ENCODE data around the gene DOCK11. TPM values are rescaled to one million over a fixed set of nuclear protein-coding genes. Genes with fewer than 3 reads are reported as not detected.

The DOCK11 gene
- total RNA-seq, 1 donor from 2014 or later = 20.6 TPM

DNA sequence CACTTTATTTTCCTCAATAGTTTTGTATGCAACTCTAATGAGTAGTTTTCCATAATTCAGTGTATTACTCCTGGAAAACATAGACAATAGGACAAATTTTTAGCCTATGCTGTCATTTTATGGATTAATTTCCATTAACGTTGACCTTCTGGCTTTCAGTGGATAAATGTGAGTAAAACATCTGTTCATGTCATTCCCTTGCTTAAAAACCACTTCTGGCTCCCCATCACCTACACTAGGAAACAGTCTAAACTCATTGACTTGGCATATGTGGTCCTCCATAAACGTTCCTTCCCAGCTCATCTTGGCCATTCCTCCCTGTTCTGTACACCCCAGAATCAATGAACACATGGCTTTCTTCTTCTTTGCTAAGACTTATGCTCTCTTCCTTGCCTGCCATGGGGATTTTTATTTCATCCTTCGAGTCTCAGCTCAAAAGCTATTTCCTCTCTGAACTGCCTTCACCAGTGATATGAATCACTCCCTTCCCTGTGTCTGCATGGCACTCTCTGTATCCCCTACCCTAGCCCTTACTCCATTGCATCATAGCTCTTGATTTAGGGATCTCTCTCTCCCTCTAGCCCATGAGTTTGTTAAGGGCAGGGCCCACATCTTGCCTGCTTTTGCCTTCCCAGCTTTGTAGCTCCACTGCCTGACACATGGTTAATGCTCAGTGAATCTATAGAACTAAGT lies 34.8 kb downstream of the DOCK11 start:
- no peak for DNase-seq

DNA sequence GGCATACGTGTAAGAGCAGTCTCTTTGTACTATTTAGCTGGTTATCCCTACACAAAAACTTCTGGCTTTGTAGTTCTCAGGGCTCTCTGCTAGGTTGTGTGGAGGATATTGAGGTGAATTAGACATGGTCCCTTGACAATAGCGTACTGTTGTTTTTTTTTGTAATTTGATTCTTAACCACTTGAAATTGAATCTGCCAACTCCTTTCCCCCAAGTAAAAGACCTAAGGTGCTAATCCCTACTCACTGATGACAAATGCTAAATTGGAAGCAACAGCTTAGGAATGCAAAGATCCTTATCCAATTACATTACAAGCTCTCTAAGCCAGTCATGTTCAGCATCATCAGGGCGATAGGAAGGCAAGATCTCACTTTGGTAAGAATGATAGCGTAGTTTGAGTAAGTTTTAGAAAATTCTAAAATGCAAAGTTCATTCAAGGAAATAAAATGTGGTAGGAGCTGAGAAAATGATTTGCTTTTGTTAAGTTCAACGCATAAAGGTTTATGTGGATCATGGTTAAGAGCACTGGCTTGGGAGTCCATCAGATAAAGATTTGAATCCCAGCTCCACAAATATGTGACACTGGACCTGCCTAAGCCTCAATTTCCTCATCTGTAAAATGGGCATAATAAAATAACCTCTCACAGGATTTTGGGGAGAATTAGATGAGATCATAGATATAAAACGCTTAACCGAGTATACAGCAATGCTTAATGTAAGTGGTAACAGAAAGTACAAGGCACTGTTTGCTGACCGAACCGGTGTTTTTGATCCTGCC lies 39.3 kb downstream of the DOCK11 start:
- DNase-seq = no peak

DNA sequence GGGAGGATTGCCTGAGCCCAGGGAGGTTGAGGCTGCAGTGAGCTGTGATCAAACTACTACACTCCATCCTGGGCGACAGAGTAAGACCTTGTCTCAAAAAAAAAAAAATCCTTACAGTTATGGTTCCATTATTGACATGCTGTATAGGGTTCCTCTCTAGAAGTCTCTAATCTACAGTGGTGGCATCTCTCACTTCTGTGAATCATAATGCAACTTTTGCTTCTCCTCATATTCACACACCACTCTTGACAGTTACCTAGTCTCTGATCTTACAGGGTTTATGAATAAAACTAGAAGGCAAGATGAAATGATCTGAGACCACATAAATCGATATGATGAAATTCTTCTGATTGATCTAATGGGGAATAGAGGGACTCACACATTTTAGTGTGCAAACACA lies 40.6 kb downstream of the DOCK11 start:
- DNase-seq = no peak

DNA sequence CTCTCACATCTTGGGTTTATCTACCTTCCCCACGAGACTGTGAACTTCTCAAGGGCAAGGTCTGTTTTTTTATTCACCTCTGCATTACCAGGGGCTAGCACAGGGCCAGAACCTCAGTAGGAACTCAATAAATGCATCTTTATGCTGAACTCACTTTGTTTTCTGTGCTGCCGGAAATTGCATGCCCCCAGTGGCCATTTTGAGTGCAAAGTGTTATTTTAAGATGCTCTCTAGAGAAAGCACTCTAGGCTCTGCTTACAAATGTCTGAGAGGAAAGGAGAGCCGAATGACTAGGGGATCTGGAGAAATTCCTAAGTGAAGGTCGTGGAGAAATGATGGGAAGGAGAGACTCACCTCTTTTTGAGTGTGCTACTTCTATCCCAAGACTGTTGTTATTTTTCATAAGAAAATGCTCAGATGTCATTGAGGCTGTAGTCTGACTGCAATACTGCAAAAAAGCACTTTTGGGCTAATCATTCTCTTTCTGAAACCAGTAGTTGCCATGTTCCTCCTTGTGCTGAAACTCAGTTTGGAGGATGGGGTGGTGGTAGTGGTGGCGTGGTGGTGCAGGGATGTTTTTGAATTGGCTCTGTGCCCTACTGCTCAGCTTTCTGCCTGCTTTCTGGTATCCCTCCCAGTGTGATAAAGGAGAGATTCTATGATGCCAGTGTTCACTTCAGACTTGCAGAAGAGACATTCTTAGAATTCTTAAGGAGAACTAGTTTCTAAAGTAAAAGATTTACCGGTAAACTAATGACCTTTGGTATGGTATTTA lies 41.3 kb downstream of the DOCK11 start:
- no peak for DNase-seq

DNA sequence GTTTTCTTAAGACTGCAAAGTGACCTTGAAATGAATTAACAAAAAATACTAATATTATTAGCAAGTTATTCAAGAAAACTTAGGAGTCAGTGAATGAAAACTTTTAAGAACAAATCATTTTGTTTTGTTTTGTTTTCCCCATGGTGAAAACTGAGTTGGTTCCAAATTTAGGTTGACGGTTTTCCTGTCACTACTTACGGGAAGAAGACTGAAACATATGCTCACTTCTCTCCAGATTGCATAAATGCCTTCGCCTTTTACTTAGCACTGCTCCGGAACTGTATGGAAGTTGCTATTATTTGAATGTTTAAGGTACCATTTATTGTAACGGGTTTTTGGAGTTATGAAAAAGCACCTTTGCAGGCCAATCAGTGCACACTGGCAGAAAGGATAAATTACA lies 42.8 kb downstream of the DOCK11 start:
- DNase-seq = no peak

- DNase-seq = no peak
Measured at GRCh38 chrX:118540342-118540741, 44.7 kb downstream of the DOCK11 start.

DNA sequence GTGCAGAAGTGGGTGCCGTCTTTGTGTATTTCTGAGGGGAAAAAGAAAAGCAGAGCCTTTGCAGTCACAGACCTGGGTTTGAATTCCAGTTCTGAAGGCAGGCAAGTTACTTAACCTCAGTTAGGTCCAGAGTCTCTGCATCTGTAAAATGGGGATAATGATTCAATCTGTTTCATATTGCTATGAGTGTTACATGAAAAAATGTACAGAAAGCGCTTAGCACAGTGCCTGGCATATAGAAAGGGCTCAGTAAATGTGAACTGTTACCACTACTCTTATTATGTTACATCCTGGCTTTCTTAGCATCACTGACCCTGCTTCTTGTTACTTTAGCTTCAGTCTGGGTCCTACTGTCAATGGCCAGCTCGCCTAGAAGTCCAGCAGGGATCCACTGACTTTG lies 45.9 kb downstream of the DOCK11 start:
- no peak for DNase-seq

- DNase-seq = no peak
Measured at GRCh38 chrX:118545510-118545909, 49.9 kb downstream of the DOCK11 start.

DNA sequence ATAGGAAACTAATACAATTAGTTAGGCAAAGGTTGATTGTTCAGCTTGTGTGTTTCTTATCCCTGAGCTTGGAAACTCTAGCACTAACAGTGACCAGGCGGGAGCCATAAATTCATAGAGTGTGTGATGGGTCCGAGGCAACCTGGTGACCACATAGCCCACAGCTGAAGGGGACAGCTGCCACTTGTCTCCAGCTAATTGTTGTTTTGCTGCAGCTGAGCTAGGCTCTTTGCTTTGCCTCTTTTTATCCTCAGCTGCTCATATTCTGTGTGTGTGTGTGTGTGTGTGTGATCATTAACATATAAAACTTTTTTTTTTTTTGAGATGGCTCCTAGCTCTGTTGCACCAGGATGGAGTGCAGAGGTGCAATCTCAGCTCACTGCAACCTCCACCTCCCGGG lies 53.2 kb downstream of the DOCK11 start:
- DNase-seq = no peak

DNA sequence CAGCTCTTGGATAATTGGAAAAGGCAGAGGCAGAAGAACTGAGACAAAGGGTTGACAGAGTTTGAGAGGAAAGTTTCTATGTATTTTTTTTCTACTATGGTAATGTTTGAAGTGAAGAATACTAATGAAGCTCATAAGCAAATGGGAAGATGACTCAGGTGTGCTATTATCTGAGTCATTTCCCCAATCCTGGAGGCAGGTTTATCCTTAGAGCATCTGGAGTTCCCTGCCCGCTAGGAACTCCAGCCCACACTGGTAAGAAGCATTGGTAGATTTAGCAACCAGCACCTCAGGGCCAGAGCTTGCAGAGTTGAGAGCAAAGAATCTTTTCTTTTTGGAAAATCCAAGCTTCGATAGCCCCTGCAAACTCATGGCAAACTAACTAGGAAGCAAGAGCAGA lies 55.2 kb downstream of the DOCK11 start:
- DNase-seq = no peak

- no peak for DNase-seq
Measured at GRCh38 chrX:118551426-118551825, 55.8 kb downstream of the DOCK11 start.

- DNase-seq = no peak
Measured at GRCh38 chrX:118552121-118552900, 56.7 kb downstream of the DOCK11 start.

- no peak for DNase-seq
Measured at GRCh38 chrX:118553042-118553710, 57.6 kb downstream of the DOCK11 start.

DNA sequence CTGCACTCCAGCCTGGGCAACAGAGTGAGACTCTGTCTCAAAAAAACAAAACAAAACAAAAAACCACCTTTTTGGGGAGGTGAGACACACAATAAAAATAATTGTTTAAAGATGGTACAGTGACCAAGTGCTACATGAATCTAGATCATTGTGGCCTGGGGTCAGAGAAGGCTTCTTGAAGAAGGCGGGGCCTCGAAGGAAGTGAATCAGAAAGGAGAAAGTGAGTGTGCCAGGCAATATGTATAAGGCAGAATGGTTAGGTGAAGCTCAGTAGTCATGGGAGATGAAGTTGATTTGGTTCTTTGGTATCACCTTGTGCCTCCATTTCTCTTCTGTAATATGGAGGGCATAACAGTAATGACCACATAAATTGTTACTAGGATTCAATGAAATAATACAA lies 58.9 kb downstream of the DOCK11 start:
- no peak for DNase-seq

GRCh38 chrX:118558926-118559325 lies 63.3 kb downstream of the DOCK11 start:
- no peak for DNase-seq

DNA sequence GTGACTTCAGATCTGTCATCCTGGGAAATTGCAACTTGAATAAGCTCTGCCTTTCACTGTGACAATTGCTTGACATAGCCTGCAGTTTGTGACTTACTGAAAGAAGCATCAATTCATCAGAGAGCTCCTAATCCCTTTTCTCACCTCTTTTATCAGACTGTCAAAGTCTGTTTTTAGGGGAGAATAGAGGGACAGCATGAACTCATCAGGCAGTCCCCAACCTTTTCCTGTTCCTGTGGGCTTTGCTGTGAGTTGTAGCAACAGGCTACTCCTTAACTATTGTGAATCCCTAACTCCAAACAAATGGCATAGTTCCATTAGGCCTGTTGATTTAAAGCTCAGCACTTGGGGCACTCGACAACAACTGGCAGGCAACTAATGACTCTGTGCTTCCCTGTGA lies 64.9 kb downstream of the DOCK11 start:
- no peak for DNase-seq

GRCh38 chrX:118562582-118563164 lies 67.1 kb downstream of the DOCK11 start:
- DNase-seq = no peak

DNA sequence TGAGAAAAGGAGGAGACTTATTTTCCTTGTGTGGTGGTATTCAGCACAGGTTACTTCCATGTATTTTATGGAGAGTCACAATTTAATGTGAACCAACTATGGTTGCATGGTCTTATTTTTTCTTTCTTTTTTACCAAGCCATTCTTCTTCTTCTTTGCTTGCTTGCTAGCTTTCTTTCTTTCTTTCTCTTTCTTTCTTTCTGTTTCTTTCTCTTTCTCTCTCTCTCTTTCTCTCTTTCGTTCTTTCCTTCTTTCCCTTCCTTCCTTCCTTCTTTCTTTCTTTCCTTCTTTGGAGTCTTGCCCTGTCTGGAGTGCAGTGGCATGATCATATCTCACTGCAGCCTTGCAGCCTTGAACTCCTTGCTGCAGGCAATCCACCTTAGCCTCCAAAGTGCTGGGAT lies 68.9 kb downstream of the DOCK11 start:
- DNase-seq = no peak

GRCh38 chrX:118565853-118566252 lies 70.2 kb downstream of the DOCK11 start:
- DNase-seq = no peak

DNA sequence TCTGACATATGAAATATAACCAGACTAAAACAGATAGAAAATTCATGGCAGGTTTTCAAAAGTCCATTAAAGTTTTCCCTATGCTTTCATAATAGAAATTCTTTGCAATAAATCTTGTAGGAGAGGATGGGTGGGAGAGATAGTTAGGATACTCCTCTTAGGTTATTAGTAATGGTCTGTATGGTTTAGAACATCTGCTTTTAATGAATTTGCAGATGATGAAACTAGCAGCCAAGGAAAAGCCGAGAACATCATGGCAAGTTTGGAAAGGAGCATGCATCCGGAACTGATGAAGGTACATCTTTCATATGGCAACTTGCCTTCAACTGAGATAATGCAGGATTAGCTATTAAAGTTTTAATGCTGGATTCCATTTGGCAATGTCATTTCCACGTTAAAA lies 70.7 kb downstream of the DOCK11 start:
- no peak for DNase-seq

- no peak for DNase-seq
Measured at GRCh38 chrX:118569676-118570075, 74.1 kb downstream of the DOCK11 start.

DNA sequence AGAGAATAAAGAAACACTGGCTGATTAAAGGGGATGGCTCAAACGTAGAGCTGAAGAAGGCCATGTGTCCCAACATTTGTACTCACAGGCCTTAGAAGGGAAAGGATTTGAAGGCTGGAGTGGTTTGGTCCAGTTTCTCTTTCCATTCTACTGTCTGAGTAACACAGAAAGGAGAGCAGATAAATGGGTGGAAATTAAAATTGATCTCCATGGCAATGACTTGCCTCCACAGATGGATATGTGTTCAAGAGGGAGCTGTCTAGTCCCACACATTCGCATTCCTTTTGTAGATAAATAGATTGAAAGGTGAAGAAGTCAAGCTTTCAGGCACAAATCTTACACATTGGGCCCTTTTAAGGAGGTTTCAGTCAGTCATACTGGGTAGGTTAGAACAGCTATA lies 74.6 kb downstream of the DOCK11 start:
- no peak for DNase-seq
